ENCODE measurements around the gene FAHD2A.
A peak's percentile ranks its signal among the peaks of the same experiment; 100 is the strongest.

Gene FAHD2A

GRCh38 chr2:95359031-95359430 lies 43.5 kb upstream of the FAHD2A start:
- Histone ChIP-seq H3K4ac (ENCODE audit: low read depth, low read length) (no peak overlapping the region), H4K8ac (ENCODE audit: low read depth, low read length) (no peak overlapping the region), H3K27ac (ENCODE audit: low read depth, low read length) (no peak overlapping the region), H3K27me3 (ENCODE audit: insufficient read depth, low read length) (no peaks in the 10 kb centered on the region), H4K12ac (ENCODE audit: low read depth, low read length) (no peak overlapping the region), H3K4me2 (ENCODE audit: low read length) (no peak overlapping the region), H2BK120ac (ENCODE audit: insufficient read depth, low read length, poor library complexity) (no peak overlapping the region), H2AFZ (ENCODE audit: insufficient read depth, low read length, poor library complexity) (no peak overlapping the region), H3K9me3 (ENCODE audit: insufficient read depth, low read depth, low read length) (peaks cover 6% of the 10 kb centered on the region), H3K18ac (ENCODE audit: low read length) (no peak overlapping the region), H3K4me1 (ENCODE audit: control insufficient read depth in 1 of 2, insufficient read depth in 2 of 2, low read length in 2 of 2) (no peaks in the 10 kb centered on the region), H2BK5ac (ENCODE audit: low read depth, low read length, poor library complexity) (no peak overlapping the region), H2BK12ac (ENCODE audit: low read length) (no peak overlapping the region), H3K36me3 (ENCODE audit: control insufficient read depth in 1 of 2, insufficient read depth in 2 of 2, low read length in 2 of 2) (no peaks in the 10 kb centered on the region), H3K9ac (ENCODE audit: low read length) (no peak overlapping the region), H3K14ac (ENCODE audit: low read length) (no peak overlapping the region), H3K23ac (ENCODE audit: low read length) (no peak overlapping the region), H2AK5ac (ENCODE audit: low read length) (no peak overlapping the region), H3K4me3 (ENCODE audit: low read depth, low read length) (no peak overlapping the region), H4K91ac (ENCODE audit: low read depth, low read length) (no peak overlapping the region), H3K79me1 (ENCODE audit: low read length) (no peaks in the 10 kb centered on the region), H3K79me2 (ENCODE audit: control insufficient read depth, insufficient read depth, low read length, poor library complexity) (no peaks in the 10 kb centered on the region)
- no CpG with 5 or more reads among the region's 3 CpGs for WGBS (ENCODE audit: extremely low coverage, insufficient coverage, insufficient read length)
- peak; percentile 26 to 76 for DNase-seq

- no CpG with 5 or more reads among the region's 5 CpGs for WGBS (ENCODE audit: extremely low coverage, insufficient coverage, insufficient read length)
- no peak overlapping the region for H2AFZ ChIP-seq (ENCODE audit: insufficient read depth, low read length, poor library complexity)
- H4K8ac ChIP-seq (ENCODE audit: low read depth, low read length), result no peak overlapping the region
- DNase-seq, result no peak
- H4K91ac ChIP-seq (ENCODE audit: low read depth, low read length), result no peak overlapping the region
- H3K36me3 ChIP-seq (ENCODE audit: control insufficient read depth in 1 of 2, insufficient read depth in 2 of 2, low read length in 2 of 2), result no peaks in the 10 kb centered on the region
- H2BK12ac ChIP-seq (ENCODE audit: low read length), result no peak overlapping the region
- no peaks in the 10 kb centered on the region for H3K79me1 ChIP-seq (ENCODE audit: low read length)
- no peak overlapping the region for H3K23ac ChIP-seq (ENCODE audit: low read length)
- no peak overlapping the region for H2BK5ac ChIP-seq (ENCODE audit: low read depth, low read length, poor library complexity)
- H3K4ac ChIP-seq (ENCODE audit: low read depth, low read length), result no peak overlapping the region
- no peak overlapping the region for H2BK120ac ChIP-seq (ENCODE audit: insufficient read depth, low read length, poor library complexity)
- H3K9me3 ChIP-seq (ENCODE audit: insufficient read depth, low read depth, low read length), result peaks cover 6% of the 10 kb centered on the region
- no peak overlapping the region for H3K4me3 ChIP-seq (ENCODE audit: low read depth, low read length)
- H2AK5ac ChIP-seq (ENCODE audit: low read length), result no peak overlapping the region
- H3K18ac ChIP-seq (ENCODE audit: low read length), result no peak overlapping the region
- H3K79me2 ChIP-seq (ENCODE audit: control insufficient read depth, insufficient read depth, low read length, poor library complexity), result no peaks in the 10 kb centered on the region
- no peak overlapping the region for H4K12ac ChIP-seq (ENCODE audit: low read depth, low read length)
- no peak overlapping the region for H3K27ac ChIP-seq (ENCODE audit: low read depth, low read length)
- H3K27me3 ChIP-seq (ENCODE audit: insufficient read depth, low read length), result no peaks in the 10 kb centered on the region
- no peak overlapping the region for H3K14ac ChIP-seq (ENCODE audit: low read length)
- H3K4me2 ChIP-seq (ENCODE audit: low read length), result no peak overlapping the region
- H3K9ac ChIP-seq (ENCODE audit: low read length), result no peak overlapping the region
- no peaks in the 10 kb centered on the region for H3K4me1 ChIP-seq (ENCODE audit: control insufficient read depth in 1 of 2, insufficient read depth in 2 of 2, low read length in 2 of 2)
Measured at GRCh38 chr2:95359501-95359930, 43.0 kb upstream of the FAHD2A start.

GRCh38 chr2:95361216-95361980 lies 41.1 kb upstream of the FAHD2A start:
- no peak overlapping the region for H2BK12ac ChIP-seq (ENCODE audit: low read length)
- no peak overlapping the region for H2AFZ ChIP-seq (ENCODE audit: insufficient read depth, low read length, poor library complexity)
- no peak overlapping the region for H3K23ac ChIP-seq (ENCODE audit: low read length)
- no peak overlapping the region for H4K12ac ChIP-seq (ENCODE audit: low read depth, low read length)
- no peak overlapping the region for H4K91ac ChIP-seq (ENCODE audit: low read depth, low read length)
- H2BK120ac ChIP-seq (ENCODE audit: insufficient read depth, low read length, poor library complexity), result no peak overlapping the region
- no peak overlapping the region for H3K18ac ChIP-seq (ENCODE audit: low read length)
- H3K36me3 ChIP-seq (ENCODE audit: control insufficient read depth in 1 of 2, insufficient read depth in 2 of 2, low read length in 2 of 2), result no peaks in the 10 kb centered on the region
- no peaks in the 10 kb centered on the region for H3K4me1 ChIP-seq (ENCODE audit: control insufficient read depth in 1 of 2, insufficient read depth in 2 of 2, low read length in 2 of 2)
- H3K27me3 ChIP-seq (ENCODE audit: insufficient read depth, low read length), result no peaks in the 10 kb centered on the region
- H4K8ac ChIP-seq (ENCODE audit: low read depth, low read length), result no peak overlapping the region
- no peaks in the 10 kb centered on the region for H3K79me1 ChIP-seq (ENCODE audit: low read length)
- no peak overlapping the region for H3K9ac ChIP-seq (ENCODE audit: low read length)
- no peak for DNase-seq
- H3K4me2 ChIP-seq (ENCODE audit: low read length), result no peak overlapping the region
- peaks cover 6% of the 10 kb centered on the region for H3K9me3 ChIP-seq (ENCODE audit: insufficient read depth, low read depth, low read length)
- H3K27ac ChIP-seq (ENCODE audit: low read depth, low read length), result no peak overlapping the region
- no CpG with 5 or more reads among the region's 9 CpGs for WGBS (ENCODE audit: extremely low coverage, insufficient coverage, insufficient read length)
- no peak overlapping the region for H3K4me3 ChIP-seq (ENCODE audit: low read depth, low read length)
- H2AK5ac ChIP-seq (ENCODE audit: low read length), result no peak overlapping the region
- no peak overlapping the region for H3K4ac ChIP-seq (ENCODE audit: low read depth, low read length)
- H3K14ac ChIP-seq (ENCODE audit: low read length), result no peak overlapping the region
- H3K79me2 ChIP-seq (ENCODE audit: control insufficient read depth, insufficient read depth, low read length, poor library complexity), result no peaks in the 10 kb centered on the region
- no peak overlapping the region for H2BK5ac ChIP-seq (ENCODE audit: low read depth, low read length, poor library complexity)

DNA sequence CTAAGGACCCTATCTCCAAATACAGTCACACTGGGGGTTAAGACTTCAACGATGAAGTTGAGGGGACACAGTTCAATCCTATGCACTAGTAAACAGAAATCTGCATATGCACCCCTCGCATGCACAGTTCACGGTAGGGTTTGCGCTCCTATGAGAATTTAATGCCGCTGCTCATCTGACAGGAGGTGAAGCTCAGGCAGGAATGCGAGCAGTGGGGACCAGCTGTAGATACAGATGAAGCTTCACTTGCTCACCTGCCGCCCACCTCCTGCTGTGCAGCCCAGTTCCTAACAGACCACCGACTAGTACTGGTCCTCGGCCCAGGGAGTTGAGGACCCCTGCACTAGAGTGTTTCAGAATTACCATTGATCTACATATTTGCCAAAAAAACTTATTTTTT lies 40.0 kb upstream of the FAHD2A start:
- Histone ChIP-seq H3K4me2 (ENCODE audit: low read length) (no peak overlapping the region), H3K18ac (ENCODE audit: low read length) (no peak overlapping the region), H3K79me2 (ENCODE audit: control insufficient read depth, insufficient read depth, low read length, poor library complexity) (no peaks in the 10 kb centered on the region), H3K23ac (ENCODE audit: low read length) (no peak overlapping the region), H3K14ac (ENCODE audit: low read length) (no peak overlapping the region), H4K8ac (ENCODE audit: low read depth, low read length) (no peak overlapping the region), H3K9me3 (ENCODE audit: insufficient read depth, low read depth, low read length) (peaks cover 3% of the 10 kb centered on the region), H2BK5ac (ENCODE audit: low read depth, low read length, poor library complexity) (no peak overlapping the region), H3K4me3 (ENCODE audit: low read depth, low read length) (no peak overlapping the region), H2AFZ (ENCODE audit: insufficient read depth, low read length, poor library complexity) (no peak overlapping the region), H3K4me1 (ENCODE audit: control insufficient read depth in 1 of 2, insufficient read depth in 2 of 2, low read length in 2 of 2) (no peaks in the 10 kb centered on the region), H2BK120ac (ENCODE audit: insufficient read depth, low read length, poor library complexity) (no peak overlapping the region), H3K36me3 (ENCODE audit: control insufficient read depth in 1 of 2, insufficient read depth in 2 of 2, low read length in 2 of 2) (no peaks in the 10 kb centered on the region), H2BK12ac (ENCODE audit: low read length) (no peak overlapping the region), H3K4ac (ENCODE audit: low read depth, low read length) (no peak overlapping the region), H4K12ac (ENCODE audit: low read depth, low read length) (no peak overlapping the region), H3K79me1 (ENCODE audit: low read length) (no peaks in the 10 kb centered on the region), H3K27ac (ENCODE audit: low read depth, low read length) (no peak overlapping the region), H3K9ac (ENCODE audit: low read length) (no peak overlapping the region), H3K27me3 (ENCODE audit: insufficient read depth, low read length) (no peaks in the 10 kb centered on the region), H2AK5ac (ENCODE audit: low read length) (no peak overlapping the region), H4K91ac (ENCODE audit: low read depth, low read length) (no peak overlapping the region)
- WGBS (ENCODE audit: extremely low coverage, insufficient coverage, insufficient read length), result no CpG with 5 or more reads among the region's 9 CpGs
- DNase-seq, result no peak

All from trophoblast cell (in vitro differentiated cells and primary cell).